Activated naive CD8-positive, alpha-beta T cell treated with anti-CD3 and anti-CD28 coated beads, Interleukin-2, amount 50 U/mL, for 16 hours (primary cell): ENCODE results near the gene RAB13.

Experiments used
- DNase-seq: peaks from one replicate; pipeline ENCODE4 v3.0.0-alpha.2; 2020; ENCODE audit warnings: low read depth, low spot score

Gene RAB13

GRCh38 chr1:153933955-153934354 lies 52.2 kb downstream of the RAB13 start:
- no peak for DNase-seq

- DNase-seq = no peak
These were observed 52.7 kb downstream of the RAB13 start for GRCh38 chr1:153933430-153933829.

GRCh38 chr1:153932156-153933131 lies 53.7 kb downstream of the RAB13 start:
- no peak for DNase-seq
